PFSK-1 (cell line): Measurements from ENCODE around the gene CACNA1B.

Source experiments
- FOXP2 ChIP-seq: optimal IDR thresholded peaks from 2 replicates; pipeline ENCODE3; 2011; ENCODE audit warnings: borderline replicate concordance, control low read depth, inconsistent platforms; ENCODE audit not compliant: insufficient read depth; ENCODE audit errors: extremely low read length, extremely low read depth
- POLR2AphosphoS5 ChIP-seq: IDR thresholded peaks from 2 replicates; pipeline ENCODE4 v1.6.1; 2012; ENCODE audit warnings: low read depth, mild to moderate bottlenecking, control low read depth, low read length, moderate library complexity
- SIN3A ChIP-seq: IDR thresholded peaks from 2 replicates; pipeline ENCODE4 v1.6.1; 2012; ENCODE audit warnings: mild to moderate bottlenecking, low read length, moderate library complexity, borderline replicate concordance; ENCODE audit not compliant: insufficient read depth
- TAF1 ChIP-seq: IDR thresholded peaks from 2 replicates; pipeline ENCODE4 v1.6.1; 2012; ENCODE audit warnings: low read length, control low read depth, borderline replicate concordance; ENCODE audit not compliant: insufficient read depth
- TF ChIP-seq, protein P1 (sequence below), 2 experiments: IDR thresholded peaks; 2 replicates each; pipeline versions ENCODE4 v1.6.1 to v1.8.0; 2011 to 2012; ENCODE audit warnings: low read depth in 2 of 2, low read length in 2 of 2, control low read depth in 1 of 2, inconsistent platforms in 1 of 2, mild to moderate bottlenecking in 1 of 2, moderate library complexity in 1 of 2; ENCODE audit not compliant: insufficient read depth in 1 of 2

DNA sequence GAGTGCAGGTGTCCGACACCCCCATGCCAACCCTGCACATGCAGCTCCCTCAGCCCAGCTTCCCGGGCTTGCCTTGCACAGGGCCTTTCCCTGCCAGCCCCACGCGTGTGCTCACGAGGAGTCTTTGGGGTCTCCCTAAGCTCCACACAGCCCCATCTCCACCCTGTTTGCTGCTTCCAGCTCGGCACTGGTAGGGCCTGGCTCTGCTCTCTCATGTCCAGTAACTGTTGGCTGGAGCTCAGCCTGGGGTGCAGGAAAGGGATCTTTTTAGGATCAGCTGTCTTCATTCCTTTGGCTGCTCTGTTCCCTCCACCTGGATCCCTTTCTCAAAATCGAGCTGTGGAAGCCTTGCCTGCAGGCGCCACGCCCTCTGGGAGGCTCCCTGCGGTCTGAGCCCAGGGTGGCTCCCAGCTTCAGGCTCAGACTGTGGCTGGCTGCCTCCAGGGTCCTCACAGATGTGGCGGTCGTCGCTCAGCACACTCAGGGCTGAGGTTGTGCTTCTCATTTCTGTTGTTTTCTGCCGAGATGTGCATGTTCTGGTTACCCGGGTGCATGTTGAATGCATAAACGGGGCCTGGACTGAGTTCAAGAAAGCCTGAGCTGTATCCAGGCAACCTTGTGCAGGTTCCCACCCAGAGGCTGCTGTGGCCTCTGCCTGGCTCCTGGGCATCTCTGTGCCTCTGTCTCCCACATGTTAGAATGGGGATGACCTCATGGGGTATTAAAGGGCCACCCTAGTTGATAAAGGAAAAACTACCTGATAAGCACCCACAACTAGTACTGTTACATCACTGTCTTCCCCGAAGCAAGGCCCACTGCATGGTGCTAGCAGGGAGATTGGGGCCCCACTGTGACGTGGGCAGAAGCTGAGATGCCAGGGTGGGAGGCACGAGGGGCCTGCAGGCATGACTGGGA, 4.3 kb downstream of the CACNA1B start:
- TF ChIP-seq TAF1 (no peak), POLR2AphosphoS5 (no peak), SIN3A (no peak), FOXP2 (no peak)
- TF ChIP-seq, protein P1, sequence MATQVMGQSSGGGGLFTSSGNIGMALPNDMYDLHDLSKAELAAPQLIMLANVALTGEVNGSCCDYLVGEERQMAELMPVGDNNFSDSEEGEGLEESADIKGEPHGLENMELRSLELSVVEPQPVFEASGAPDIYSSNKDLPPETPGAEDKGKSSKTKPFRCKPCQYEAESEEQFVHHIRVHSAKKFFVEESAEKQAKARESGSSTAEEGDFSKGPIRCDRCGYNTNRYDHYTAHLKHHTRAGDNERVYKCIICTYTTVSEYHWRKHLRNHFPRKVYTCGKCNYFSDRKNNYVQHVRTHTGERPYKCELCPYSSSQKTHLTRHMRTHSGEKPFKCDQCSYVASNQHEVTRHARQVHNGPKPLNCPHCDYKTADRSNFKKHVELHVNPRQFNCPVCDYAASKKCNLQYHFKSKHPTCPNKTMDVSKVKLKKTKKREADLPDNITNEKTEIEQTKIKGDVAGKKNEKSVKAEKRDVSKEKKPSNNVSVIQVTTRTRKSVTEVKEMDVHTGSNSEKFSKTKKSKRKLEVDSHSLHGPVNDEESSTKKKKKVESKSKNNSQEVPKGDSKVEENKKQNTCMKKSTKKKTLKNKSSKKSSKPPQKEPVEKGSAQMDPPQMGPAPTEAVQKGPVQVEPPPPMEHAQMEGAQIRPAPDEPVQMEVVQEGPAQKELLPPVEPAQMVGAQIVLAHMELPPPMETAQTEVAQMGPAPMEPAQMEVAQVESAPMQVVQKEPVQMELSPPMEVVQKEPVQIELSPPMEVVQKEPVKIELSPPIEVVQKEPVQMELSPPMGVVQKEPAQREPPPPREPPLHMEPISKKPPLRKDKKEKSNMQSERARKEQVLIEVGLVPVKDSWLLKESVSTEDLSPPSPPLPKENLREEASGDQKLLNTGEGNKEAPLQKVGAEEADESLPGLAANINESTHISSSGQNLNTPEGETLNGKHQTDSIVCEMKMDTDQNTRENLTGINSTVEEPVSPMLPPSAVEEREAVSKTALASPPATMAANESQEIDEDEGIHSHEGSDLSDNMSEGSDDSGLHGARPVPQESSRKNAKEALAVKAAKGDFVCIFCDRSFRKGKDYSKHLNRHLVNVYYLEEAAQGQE (IDR thresholded peaks at IDR 0.05; ENCODE audit: insufficient read depth in 1 of 2, low read depth in 2 of 2, low read length in 2 of 2), result no peak
